HG02763 (cell line): ENCODE data around the gene B3GAT1.

Experiments
- ATAC-seq: cut with Tn5 transposase; IDR thresholded peaks from one replicate; pipeline ENCODE4 v1.9.1; 2021; ENCODE audit warnings: mild to moderate bottlenecking, moderate library complexity; ENCODE audit not compliant: unreplicated experiment

Gene B3GAT1

DNA sequence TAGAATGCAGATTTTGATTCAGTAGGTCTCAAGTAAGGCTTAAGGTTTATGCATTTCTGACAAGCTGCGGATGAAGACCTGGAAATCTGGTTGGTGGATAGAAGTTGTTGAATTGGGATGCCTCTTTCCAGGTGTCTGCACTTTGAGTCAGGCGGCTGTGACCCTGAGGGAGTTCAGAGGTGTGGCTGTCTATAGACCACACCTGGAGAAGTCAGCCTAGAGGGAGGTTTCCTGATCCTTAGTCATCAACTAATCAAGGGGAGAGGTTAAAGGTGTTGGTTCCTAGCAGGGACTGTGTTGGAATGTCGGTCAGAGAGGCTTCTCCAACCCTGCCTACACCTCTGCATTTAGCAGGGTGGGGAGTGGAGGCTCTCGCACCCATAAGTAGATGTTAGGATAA lies 72.3 kb downstream of the B3GAT1 start:
- ATAC-seq = no peak

DNA sequence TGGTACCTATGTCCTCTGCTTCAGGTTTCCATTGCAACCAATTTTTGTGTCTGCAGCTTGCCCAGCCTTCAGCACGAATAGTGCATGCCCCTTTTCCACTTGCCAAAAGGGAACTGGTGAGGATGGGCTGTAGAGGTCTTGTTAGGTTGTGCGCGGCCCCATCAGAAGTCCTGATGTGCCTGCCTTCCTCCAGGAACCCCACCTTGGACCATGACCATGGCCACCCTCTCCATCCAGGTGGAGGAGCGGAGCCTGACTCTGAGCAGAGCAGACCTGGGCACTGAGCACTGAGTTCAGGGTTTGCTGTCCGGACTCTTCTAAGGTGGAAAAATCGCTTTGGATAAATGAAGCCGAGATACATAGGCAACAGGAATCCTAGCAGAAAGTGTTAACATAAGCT lies 73.4 kb downstream of the B3GAT1 start:
- no peak for ATAC-seq

DNA sequence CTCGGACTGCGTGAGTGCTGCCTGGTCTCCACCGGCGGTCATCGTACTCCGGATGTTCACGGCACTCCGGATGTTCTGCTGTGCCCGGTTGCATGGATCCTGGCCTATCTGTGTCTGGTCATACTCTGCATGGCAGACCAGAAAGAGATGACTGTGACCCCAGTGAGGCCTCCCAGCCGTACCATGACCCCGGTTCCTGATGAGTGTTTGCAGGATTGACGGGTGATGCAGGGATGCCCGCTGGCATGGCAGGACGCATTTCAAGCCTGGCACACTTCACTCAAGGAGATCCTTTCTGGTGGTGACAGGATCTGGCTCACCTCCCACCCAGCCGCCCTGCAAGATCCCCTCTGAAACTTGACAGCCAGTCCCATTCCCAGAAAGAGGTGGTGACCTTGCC lies 74.0 kb downstream of the B3GAT1 start:
- no peak for ATAC-seq

DNA sequence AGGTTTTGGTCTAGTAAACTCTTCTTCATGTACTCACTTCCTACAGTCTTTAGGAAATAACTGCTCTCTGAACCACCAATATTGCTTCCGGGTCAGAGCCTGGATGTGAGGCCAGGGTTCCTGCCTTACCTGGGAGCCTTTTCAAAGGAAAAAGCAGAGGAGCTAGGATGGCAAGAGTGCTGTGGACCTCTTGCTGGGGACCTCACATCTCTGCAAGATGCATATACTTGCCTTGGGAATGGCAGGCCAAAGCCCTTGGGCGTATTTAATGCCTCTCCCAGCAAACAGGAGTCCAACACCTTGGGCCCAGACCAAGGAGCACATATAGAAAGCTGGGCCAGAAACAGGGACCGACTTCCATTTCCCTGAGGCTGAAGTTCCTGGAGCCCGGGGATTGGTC lies 75.0 kb downstream of the B3GAT1 start:
- no peak for ATAC-seq

DNA sequence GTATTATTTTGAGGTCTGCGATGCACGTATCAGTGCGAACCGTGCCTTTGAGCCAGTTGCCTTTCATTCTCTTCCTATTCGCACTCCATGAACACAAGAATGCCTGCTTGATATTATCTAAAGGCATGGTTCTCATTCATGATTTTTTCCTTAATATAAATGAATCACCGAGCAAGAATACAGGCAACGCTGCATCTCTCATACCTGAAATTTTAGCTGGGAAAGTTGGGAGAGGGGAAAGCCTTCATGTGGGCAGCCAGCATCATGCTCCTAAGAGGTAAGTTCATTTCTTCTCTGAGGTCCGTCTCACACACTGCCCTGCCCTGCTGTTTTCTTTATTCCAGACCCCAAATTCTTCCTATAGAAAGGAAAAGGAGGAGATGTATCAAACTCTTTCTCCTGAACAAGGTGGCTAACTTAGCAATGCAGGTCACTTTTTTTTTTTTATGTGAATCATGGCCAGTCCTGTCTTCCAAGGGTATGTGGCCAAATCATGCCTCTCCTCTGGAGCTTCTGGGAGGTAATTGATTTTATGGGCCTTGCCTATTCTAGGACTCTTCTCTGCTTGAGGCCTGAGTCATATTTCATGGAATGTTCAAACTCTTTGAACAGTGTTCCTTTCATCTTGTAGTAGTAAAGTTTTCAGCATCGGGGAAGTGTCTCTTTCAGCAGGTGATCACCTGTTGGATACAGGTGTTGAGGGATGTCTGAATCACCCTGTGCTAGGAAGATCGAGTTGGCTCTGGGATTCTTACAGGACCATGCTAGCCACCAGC lies 77.1 kb downstream of the B3GAT1 start:
- no peak for ATAC-seq

DNA sequence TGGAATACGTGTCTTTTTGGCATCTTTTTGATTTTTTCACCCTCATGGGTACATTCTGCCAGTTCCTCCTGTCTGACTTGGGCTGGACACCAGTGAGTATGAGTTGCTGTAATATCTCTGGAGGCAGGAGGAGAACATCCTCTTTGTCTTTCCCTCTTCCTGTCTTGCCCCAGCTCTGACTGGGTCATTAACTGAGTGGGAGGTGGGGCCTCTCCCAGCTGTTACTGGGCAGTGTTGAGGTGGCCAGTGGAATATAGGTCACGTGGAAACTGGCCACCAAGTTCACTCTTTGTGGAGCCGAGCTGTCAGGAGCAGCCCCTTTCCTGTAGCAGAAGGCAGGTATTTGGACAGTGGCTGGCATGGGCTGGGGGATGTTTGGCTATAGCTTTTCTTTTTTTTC lies 78.1 kb downstream of the B3GAT1 start:
- no peak for ATAC-seq

DNA sequence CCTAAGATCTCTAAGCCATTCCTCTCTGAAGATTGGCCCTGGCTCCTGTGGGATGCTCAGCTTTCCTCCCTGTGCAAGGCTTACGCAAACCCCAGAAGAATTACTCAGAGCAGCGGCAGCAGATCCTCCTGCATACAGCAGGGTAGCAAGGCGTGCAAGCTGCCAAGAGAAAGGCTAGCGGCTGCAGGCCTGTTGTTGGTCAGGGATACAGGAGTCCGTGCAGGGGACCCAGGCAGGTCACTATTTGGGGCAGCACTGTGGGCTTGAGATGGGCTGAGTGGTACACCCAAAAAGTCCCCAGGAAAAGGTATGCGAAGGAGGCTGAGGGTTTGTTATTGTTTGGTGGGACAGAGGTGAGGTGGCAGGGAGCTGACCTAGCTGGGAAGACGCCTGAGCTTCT lies 78.7 kb downstream of the B3GAT1 start:
- no peak for ATAC-seq

DNA sequence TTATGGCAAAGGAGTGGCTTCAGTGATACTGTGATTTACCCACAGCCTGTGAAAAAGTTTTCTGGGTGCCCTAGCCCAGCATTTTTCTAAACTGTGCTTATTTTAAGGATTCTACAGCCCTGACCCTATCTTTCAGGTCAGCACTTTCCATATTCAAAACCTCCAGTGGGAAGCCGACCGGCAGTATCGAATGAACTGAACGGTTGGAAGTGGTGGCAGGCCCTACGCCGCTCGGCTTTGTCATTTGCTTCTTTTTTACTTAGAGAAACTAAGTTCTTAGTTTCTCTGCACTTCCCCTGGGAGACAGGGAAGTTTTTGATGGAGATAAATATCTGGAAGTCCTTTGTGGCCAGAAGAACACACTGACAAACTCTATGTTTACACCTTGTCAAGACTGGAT lies 79.3 kb downstream of the B3GAT1 start:
- no peak for ATAC-seq

DNA sequence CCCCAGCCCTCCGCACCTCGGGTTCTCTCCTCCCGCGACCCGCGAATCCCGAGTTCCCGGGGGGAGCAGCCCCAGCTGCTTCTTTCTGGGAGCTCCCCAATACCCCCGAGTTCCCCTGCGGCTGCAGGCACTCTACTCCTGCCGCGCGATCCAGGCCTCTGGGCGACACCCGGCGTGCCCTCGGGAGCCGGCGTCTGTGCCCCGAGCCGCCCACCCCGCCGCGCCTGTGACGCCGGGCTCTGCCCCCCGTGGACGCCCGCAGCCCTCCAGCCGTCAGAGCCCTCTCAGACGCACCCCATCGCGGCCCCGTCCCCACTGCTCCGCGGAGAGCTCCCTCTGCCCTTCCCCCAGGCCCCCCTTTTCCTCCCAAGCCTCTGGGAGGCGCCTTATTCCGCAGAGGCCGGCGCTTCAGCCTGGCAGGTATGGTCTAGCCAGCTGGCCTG lies 79.8 kb downstream of the B3GAT1 start:
- ATAC-seq = peak; percentile 20

DNA sequence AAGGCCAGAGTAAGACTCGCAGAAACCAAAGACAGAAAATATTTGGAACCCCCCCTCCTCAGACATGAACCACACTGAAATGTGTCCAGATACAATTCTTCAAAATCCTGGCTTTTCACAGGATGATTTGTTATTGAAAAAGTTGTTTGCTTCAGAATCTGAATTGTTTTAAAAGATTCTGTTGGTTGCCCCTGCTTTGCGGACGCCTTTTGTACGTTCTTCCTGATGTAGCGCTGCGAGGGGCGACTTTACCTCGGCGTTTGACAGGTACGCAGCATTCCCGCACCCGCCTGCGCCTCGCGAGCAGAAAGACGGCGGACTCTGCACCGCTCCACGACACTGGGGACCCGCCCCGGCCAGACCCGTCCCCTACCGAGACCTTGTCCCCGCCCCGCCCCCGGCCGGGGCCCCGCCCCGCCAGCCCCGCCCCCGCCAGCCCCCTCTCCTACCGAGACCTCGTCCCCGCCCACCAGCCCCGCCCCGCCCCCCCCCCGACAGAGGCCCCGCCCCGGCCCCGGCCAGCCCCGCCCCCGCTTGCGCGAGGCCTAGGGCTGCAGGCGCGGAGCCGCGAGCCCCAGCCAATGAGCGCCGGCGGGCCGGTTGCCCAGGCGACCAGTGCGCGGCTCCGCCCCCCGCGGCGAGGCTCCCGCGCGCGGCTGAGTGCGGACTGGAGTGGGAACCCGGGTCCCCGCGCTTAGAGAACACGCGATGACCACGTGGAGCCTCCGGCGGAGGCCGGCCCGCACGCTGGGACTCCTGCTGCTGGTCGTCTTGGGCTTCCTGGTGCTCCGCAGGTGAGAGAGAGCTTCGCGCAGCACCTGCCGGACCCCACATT lies 80.5 kb downstream of the B3GAT1 start, which contains the start of gene GLB1L2:
TSS of gene GLB1L2 (plus strand) at position 635 of the 835 bp plus-strand sequence. CDS start at position 709, 74 bp downstream.
- ATAC-seq = peak; percentile 72

DNA sequence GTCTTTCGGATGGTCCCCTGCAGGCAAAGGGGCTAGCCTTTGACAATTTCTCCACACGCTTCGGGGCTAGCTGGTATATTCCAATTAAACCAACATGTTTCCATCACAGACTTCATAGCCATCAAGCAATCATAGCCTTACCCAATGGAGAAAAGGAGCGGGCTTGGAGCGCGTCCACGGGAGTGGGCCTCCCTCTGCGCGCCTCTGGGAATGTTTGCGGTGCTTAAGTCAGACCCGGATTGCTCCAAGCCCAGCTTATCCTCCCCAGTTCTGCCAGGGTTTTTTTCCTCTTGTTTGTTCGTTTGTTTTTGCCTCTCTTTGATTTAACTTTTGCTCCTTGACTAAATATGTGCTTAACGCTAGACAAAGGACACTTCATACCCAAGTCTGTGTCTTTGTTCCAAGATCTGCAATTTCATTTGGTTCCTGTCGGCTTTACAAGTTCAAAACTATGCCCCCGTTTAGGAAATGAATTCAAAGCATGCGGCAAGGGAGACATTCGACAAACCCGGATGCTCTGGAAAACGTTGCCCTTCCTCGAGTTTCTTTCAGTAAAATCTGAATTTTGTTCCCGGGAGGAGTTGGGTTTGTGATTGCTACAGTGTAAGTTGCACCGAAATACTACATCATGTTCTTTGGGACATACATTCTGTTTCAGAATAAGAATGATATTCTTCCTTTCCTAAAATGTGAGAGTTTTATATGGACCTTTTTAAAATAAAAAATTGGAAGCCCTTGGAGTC lies 81.3 kb downstream of the B3GAT1 start:
- no peak for ATAC-seq
